Measurements from ENCODE around the gene RPS24. TPM values are rescaled to one million over a fixed set of nuclear protein-coding genes. Genes with fewer than 3 reads are reported as not detected.

The RPS24 gene
- total and polyA plus RNA-seq, 9 of the 15 experiments (the other 6 are each of a cell fraction or from before 2014, with no cell fraction given), result 1,947 to 7,307 (median 5,944) TPM

DNA sequence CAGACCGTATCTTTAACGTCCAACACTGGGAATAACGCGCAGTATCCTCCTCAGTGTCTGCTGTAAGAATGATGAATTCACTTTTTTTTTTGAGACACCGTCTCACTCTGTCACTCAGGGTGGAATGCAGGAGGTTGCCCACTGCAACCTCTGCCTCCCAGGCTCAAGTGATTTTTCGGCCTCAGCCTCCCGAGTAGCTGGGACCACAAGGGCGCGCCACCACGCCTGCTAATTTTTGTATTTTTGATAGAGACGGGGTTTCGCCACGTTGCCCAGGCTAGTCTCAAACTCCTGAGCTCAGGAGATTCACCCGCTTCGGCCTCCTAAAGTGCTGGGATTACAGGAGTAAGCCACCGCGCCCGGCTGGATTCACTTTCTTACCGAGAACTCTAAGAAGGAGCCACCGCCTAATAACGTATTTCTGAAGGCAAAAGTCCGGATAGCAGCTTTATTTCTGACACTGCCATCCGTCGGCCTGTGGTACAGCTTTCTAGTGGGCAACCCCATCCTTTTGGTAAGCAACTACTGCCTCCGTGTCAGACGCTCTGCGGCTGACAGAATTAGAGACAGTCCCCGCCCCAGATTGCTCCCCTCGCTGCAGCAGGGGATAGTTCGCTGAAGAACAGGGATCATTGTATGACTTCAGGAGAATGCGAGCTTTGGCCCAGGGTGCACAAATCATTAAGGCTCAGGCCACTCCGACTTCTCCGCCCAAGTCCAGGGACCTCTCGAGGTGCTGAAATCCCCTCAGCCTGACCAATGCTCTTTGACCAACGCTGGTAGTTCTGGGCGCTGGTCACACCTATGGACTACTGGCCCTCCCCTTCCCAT lies 5.0 kb upstream of the RPS24 start (continued):
- TF ChIP-seq, protein P1, sequence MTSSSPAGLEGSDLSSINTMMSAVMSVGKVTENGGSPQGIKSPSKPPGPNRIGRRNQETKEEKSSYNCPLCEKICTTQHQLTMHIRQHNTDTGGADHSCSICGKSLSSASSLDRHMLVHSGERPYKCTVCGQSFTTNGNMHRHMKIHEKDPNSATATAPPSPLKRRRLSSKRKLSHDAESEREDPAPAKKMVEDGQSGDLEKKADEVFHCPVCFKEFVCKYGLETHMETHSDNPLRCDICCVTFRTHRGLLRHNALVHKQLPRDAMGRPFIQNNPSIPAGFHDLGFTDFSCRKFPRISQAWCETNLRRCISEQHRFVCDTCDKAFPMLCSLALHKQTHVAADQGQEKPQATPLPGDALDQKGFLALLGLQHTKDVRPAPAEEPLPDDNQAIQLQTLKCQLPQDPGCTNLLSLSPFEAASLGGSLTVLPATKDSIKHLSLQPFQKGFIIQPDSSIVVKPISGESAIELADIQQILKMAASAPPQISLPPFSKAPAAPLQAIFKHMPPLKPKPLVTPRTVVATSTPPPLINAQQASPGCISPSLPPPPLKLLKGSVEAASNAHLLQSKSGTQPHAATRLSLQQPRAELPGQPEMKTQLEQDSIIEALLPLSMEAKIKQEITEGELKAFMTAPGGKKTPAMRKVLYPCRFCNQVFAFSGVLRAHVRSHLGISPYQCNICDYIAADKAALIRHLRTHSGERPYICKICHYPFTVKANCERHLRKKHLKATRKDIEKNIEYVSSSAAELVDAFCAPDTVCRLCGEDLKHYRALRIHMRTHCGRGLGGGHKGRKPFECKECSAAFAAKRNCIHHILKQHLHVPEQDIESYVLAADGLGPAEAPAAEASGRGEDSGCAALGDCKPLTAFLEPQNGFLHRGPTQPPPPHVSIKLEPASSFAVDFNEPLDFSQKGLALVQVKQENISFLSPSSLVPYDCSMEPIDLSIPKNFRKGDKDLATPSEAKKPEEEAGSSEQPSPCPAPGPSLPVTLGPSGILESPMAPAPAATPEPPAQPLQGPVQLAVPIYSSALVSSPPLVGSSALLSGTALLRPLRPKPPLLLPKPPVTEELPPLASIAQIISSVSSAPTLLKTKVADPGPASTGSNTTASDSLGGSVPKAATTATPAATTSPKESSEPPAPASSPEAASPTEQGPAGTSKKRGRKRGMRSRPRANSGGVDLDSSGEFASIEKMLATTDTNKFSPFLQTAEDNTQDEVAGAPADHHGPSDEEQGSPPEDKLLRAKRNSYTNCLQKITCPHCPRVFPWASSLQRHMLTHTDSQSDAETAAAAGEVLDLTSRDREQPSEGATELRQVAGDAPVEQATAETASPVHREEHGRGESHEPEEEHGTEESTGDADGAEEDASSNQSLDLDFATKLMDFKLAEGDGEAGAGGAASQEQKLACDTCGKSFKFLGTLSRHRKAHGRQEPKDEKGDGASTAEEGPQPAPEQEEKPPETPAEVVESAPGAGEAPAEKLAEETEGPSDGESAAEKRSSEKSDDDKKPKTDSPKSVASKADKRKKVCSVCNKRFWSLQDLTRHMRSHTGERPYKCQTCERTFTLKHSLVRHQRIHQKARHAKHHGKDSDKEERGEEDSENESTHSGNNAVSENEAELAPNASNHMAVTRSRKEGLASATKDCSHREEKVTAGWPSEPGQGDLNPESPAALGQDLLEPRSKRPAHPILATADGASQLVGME (CRISPR knock-in tag; IDR thresholded peaks at IDR 0.05), result no peak
- no peak for TF ChIP-seq MBD2 (IDR thresholded peaks at IDR 0.05; ENCODE audit: borderline replicate concordance, low read depth)
- no peak for TF ChIP-seq ZNF707 (CRISPR knock-in tag; conservative IDR thresholded peaks at IDR 0.05)
- 0 out of 4 replicates have a peak, but pooled peaks have one; percentile 18 to 33 for TF ChIP-seq KDM1A (IDR thresholded peaks at IDR 0.05)

Data from K562 (cell line).